ENCODE results near the gene AZIN2.

GRCh38 chr1:33057095-33057494 is 23.9 kb upstream of the AZIN2 start:
- TF ChIP-seq POLR2A (IDR thresholded peaks at IDR 0.05; ENCODE audit: control extremely low read depth in 1 of 2, low read depth in 2 of 2, low read length in 2 of 2) = no peak
- TF ChIP-seq EZH2 (IDR thresholded peaks at IDR 0.05; ENCODE audit: low read depth, low read length, severe bottlenecking) = no peak
- no peak for TF ChIP-seq CTCF (IDR thresholded peaks at IDR 0.05; ENCODE audit: control extremely low read depth in 1 of 3, insufficient read depth in 1 of 3, low read depth in 1 of 3, low read length in 3 of 3)
- no peak for TF ChIP-seq BRCA1 (IDR thresholded peaks at IDR 0.05; ENCODE audit: low read depth, low read length)
- TF ChIP-seq POLR2AphosphoS5 (IDR thresholded peaks at IDR 0.05; ENCODE audit: low read depth, low read length) = no peak
- no peak for TF ChIP-seq TAF7 (optimal IDR thresholded peaks at IDR 0.05; ENCODE audit: borderline replicate concordance, low read depth, low read length)
- TF ChIP-seq, protein P1, sequence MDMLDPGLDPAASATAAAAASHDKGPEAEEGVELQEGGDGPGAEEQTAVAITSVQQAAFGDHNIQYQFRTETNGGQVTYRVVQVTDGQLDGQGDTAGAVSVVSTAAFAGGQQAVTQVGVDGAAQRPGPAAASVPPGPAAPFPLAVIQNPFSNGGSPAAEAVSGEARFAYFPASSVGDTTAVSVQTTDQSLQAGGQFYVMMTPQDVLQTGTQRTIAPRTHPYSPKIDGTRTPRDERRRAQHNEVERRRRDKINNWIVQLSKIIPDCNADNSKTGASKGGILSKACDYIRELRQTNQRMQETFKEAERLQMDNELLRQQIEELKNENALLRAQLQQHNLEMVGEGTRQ (IDR thresholded peaks at IDR 0.05; ENCODE audit: low read length) = no peak
- no peak for TF ChIP-seq CREB1 (IDR thresholded peaks at IDR 0.05)

Measured in H1 (cell line).